Activated gamma-delta T cell treated with Interleukin-2 at 50 U/mL for 16 hours (primary cell): ENCODE measurements around the gene DDX4.

ENCODE experiments used
- DNase-seq: peaks from one replicate; pipeline ENCODE4 v3.0.0-alpha.2; 2020

Gene DDX4

GRCh38 chr5:55829956-55830355 is 92.1 kb downstream of the DDX4 start:
- no peak for DNase-seq

DNA sequence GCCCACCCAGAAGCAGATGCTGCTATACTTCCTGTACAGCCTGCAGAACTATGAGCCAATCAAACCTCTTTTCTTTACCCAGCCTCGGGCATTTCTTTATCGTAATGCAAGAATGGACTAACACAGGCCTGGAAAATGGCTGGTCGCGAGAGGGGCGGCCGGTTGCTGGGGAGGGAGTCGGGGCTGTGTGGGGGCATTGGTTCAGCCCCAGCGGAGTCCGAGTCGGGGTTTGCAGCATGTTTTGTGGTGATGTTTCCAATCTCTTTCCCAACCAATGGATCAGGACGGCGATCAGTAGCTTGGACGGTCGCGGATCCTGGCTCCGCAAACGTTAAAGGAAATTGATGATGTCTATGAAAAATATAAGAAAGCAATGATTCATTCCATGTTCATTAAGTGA is 94.6 kb downstream of the DDX4 start:
- no peak for DNase-seq

GRCh38 chr5:55836191-55836590 is 98.3 kb downstream of the DDX4 start:
- no peak for DNase-seq

- no peak for DNase-seq
Observed at GRCh38 chr5:55841976-55842375, 104.1 kb downstream of the DDX4 start.

DNA sequence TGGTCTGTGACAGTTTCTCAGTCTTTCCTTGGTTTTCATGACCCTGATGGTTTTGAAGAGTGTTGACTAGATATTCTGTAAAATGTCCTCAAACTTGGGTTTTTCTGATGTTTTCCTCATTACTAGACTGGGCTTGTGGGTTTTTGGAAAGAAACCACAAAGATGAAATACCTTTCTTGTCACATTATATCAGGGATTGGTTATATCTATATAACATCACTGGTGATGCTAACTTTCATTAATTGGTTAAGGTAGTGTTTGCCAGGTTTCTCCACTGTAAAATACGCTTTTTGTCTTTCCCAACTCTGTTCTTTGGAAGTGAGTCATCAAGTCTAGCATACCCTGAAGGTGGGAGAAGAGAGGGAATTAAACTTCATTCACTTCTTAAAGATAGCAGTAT is 110.0 kb downstream of the DDX4 start:
- DNase-seq: no peak

DNA sequence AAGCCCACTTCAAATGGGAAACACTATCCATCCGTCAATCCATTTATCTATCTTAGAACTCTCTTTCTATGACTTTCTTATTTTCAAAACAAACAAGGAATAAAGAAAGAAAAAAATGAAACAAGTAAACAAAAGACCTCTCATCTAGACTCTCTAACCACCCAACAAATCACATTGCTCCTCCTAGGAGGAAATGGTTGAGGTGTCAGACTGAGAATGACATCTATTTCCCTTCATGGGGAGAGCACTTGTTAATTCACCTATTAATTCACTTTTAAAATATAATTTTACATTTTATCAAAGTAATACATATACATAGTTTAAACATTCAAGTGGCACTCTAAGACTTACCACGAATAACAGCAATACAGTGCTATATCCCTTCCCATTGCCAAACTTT is 110.9 kb downstream of the DDX4 start:
- DNase-seq: no peak

DNA sequence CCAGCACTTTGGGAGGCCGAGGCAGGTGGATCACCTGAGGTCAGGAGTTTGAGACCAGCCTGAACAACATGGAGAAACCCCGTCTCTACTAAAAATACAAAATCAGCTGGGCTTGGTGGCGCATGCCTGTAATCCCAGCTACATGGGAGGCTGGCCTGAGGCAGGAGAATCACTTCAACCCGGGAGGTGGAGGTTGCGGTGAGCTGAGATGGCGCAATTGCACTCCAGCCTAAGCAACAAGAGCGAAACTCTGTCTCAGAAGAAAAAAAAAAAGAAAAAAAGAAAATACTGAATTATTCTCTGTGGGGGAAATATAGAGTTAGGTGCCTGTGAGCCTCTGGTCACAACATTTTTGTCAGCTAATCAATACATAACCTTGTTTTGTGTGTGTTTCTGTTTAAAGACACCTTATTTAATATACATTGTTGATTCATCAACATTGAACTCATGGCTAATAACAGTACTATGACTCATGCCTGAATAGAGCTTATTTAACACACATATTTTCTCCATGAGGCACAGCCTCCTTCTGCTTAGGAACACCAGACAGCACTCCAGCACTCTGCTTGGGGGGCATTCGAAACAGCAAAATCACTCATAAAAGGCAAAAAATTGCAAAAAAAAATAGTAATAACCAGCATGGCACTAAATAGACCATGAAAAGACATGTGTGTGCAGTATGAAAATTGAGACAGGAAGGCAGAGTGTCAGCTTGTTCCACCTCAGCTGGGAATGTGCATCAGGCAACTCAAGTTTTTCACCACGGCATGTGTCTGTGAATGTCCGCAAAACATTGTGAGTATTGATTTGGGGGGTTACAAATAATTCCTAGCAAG is 113.2 kb downstream of the DDX4 start, which contains the start of gene IL31RA:
Gene IL31RA (plus strand): TSS at position 519 of the 836 bp plus-strand sequence. CDS start 214 bp downstream, at position 733.
- no peak for DNase-seq

DNA sequence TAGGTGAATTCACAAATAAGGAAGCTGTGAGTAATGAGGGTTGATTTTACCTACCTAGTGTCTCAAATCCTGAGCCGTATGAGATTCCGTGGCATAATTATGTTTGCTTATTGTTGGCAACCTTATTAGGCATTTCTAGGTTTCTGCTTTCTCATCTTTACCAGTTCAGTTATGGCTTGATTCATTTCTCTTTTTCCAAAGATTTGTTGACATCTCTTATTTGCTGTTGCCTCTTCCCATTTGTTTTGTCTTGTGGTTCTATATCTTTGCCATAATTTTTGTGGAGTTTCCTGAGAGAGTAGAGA is 113.8 kb downstream of the DDX4 start:
- no peak for DNase-seq

DNA sequence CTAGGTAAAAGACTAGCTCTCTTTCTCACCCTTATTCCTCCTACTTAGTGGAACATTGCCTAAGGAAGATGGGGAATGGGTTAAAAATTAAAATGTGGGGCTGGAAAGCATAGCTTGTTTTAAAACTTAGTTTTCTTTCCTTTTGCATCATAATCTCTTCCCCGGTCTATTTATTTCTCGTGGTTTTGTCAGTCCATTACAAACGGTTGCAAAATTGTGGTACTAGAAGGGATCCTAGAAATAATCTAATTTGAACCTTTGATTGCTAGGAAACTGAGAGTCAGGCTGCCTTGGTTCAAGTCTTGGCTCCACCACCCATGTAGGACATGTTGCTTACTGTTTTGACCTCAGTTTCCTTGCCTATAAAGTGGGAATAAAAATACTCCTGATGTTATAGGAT is 114.6 kb downstream of the DDX4 start:
- DNase-seq: no peak

DNA sequence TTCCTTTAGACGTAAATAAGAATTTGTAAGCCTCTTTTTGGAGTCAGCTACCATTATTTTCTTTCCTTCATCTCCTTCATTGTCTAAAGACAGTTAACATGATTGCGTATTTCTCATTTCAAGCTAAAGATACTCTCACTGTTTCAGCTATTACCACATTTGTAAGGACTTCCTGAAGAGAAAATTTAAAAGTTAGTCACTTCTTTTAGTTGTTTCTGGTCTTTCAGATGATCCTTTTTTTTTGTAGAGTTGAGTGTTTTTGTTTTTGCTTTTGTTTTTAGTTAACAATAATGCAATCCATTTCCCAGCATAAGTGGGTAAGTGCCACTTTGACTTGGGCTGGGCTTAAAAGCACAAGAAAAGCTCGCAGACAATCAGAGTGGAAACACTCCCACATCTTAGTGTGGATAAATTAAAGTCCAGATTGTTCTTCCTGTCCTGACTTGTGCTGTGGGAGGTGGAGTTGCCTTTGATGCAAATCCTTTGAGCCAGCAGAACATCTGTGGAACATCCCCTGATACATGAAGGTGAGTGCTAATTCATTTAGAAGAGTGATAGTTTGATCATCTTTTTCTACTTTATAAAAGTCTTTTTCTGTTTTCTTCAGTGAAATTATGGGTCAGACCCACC is 115.3 kb downstream of the DDX4 start:
- no peak for DNase-seq

GRCh38 chr5:55853818-55854217 is 116.0 kb downstream of the DDX4 start:
- DNase-seq: no peak

DNA sequence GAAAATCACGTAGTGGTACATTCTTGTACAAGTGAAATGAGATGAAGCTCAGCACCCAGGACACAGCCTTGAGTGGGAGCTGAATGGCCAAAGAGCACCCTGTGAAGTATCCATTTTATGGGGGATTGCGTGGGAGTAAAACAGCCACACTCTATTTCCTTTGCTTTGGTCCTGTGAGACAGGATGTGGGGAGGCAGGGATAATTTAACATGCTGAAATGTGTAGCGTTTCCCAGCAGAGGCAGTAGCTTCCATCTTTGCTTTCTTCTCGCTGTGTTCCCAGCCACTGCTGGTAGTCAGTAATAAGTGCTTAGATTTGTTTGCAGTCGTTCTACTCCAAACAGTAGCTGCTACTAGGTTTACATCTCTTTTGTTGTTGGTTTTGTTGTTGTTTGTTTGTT is 117.6 kb downstream of the DDX4 start:
- no peak for DNase-seq

GRCh38 chr5:55856516-55857246 is 118.8 kb downstream of the DDX4 start:
- DNase-seq: no peak

DNA sequence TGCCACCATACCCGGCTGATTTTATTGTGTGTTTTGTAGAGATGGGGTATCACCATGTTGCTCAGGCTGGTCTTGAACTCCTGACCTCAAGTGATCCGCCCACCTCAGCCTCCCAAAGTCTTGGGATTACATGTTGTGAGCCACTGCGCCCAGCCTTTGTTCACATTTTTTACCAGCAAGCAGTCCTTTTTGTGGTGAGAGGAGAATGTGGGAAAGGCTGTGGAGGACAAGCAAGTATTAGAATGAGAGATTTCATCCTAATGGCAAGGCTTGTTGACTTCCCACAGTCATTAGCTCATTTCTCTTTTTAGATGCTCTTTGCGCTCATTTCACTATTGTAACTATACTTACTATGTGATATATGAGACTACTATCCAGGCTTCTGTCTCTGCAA is 119.4 kb downstream of the DDX4 start:
- no peak for DNase-seq

DNA sequence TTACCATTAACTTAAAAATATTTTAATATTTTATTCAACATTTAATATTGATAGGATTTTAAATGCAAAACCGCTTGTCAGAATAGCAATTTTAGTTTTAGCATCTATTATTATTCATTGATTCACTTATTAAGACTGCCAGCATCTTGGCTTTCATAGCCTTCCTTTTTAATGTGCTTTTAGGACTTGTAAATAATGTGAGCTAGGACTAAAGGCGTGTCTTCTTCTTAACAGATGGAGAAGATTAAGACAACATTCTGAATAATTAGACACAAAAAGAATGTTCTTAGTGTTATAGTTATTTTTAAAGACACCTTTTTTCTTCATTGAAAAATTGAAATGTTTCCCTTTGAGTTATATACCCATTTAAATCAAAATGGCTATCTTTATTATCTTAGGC is 120.2 kb downstream of the DDX4 start:
- no peak for DNase-seq

DNA sequence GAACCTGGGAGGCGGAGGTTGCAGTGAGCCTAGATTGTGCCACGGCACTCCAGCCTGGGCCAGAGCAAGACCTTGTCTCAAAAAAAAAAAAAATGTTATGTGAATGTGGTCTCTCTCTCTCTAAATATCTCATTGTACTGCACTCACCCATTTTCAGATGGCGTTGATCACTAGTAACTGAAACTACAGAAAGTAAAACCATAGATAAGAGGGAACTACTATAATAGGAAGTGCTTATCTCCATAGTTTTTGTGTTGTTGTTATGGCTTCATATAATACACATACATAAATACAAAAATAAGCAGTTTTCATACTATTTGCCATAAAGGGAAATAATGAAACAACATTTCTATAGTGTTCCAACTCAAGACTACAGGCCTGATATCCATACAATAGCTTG is 122.4 kb downstream of the DDX4 start:
- no peak for DNase-seq

- no peak for DNase-seq
Observed at GRCh38 chr5:55860709-55861108, 122.8 kb downstream of the DDX4 start.

GRCh38 chr5:55864606-55865541 is 127.0 kb downstream of the DDX4 start:
- no peak for DNase-seq

GRCh38 chr5:55865831-55866230 is 128.0 kb downstream of the DDX4 start:
- no peak for DNase-seq

DNA sequence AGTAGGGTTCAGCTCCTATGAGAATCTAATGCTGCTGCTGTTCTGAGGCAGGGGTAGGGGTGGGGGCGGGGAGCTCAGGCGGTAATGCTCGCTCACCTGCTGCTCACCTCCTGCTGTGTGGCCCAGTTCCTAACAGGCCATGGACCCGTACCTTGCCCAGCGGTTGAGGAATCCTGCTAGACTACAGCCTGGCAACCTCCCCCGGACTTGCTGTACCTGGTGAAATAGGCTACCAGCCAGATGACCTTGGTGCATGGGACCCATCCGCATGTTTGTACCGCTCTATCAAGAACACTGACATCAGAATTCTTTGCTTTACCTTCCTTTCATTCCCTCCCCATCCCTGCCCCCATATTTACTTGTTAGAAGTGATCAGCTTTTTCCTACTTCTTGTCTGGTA is 128.6 kb downstream of the DDX4 start:
- DNase-seq: no peak
